Stimulated activated CD4-positive, alpha-beta T cell treated with anti-CD3 and anti-CD28 coated beads, Interleukin-15, amount 100 ng/mL, for 24 hours (primary cell): Measurements from ENCODE around the gene CD2AP.
A peak's percentile ranks its signal among the peaks of the same experiment; 100 is the strongest.
"Not testable (repeated sequence)": the region's sequence is repeated elsewhere in the genome, so short reads cannot be mapped to it uniquely, and the experiment has no call there.

ENCODE experiments used
- DNase-seq: peaks from one replicate; pipeline ENCODE4 v3.0.0-alpha.2; 2020

Gene CD2AP

DNA sequence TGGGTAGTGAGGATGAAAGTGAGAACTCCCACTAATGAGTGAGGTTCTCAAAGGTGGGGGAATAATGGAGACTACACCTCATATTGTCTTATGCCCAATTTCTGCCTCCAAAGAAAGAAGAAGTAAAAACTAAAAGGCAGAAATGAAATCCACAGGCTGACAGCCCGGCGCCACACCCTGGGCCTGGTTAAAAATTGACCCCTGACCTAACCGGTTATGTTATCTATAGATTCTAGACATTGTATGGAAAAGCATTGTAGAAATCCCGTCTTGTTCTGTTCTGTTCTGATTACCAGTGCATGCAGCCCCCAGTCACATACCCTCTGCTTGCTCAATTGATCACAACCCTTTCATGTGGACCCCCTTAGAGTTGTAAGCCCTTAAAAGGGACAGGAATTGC lies 170.0 kb downstream of the CD2AP start:
- not testable (repeated sequence) for DNase-seq

DNA sequence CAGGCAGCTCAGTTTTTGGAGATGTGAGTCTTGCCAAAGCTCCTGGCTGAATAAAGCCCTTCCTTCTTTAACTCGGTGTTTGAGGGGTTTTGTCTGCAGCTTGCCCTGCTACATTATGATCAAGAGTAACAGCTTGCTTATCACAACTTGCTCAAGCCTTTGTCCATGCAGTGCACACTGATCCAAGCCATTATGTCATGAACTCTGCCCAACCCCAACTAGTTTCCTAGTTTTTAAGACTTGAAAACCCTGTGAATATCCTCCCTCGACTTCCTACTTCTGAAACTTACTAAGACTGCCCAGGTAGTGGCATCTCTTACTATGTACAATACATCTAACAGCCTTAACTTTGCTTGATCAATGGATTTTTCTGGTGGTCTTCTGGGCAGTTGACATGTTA lies 170.4 kb downstream of the CD2AP start:
- no peak for DNase-seq

DNA sequence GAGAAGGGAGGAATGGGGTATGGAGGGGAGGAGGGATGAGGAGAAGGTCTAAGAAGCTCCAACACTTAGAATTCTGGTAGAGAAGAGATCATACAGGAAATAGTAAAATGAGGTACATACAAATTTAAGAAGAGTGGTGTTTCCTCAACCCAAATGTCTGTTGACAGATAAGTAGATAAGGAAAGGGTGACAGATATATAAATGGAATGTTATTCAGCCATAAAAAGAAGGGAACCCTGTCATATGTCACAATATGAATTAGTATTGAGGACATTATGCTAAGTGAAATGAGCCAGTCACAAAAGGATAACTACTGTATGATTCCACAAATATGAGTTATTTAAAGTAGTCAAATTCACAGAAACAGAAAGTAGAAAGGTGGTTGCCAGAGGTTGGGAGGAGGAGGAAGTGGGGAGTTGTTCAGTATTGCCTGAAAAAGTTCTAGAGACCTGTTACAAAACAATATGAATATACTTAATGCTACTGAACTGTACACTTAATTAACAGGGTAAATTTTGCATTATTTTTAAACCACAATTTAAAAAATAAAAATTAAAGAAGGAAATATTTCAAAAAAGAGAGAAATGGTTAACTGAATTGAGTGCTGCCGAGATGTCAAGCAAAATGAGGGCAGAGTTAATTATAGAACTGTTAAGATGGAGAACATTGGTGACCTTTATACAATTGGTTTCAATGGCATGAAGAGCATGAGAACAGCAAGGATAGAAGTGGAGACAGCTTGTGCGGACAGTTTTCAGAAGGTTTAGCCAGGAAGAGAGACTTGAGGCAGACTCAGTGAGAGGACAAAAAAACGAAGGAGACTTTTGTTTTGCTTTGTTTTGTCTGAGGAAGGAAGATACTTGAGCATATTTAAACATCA lies 173.2 kb downstream of the CD2AP start:
- DNase-seq = no peak

DNA sequence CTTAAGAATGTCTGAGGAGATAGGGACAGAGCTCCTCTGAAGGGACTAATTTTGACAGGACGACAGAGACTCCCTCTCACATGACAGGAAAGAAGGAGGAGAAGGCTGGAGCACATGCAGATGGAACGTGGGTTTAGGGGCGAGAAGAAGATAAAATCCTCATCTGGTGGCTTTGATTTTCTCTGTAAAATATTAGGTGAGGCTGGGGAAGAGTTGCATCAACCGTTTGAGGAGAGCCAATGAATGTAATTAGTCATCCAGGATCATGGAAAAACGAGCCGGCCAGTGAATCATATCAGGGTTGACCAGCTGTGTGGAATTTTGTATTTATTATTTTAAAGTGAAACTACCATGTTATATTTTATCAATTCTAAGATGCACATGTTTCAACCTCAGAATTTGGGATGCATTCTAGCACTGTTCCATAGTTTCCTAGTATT lies 173.9 kb downstream of the CD2AP start:
- no peak for DNase-seq

DNA sequence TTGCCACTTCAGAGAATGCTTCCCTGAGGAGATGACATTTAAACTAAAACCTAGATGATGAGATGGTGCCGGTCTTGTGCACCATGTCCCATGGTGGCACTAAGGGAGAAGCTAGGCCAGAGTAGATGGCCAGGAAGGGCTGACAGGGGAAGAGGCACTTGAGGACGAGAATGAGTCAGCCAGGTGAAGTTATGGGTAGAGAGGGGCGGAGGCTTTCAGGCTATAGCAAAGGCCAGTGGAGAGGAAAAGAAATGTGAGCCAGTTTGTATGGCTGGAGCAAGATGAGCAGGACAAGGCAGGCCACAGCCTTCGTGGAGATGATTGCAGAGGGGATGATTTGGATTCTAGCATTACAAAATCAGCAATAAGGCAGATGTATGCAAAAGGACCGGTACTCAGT lies 176.1 kb downstream of the CD2AP start:
- DNase-seq = no peak

DNA sequence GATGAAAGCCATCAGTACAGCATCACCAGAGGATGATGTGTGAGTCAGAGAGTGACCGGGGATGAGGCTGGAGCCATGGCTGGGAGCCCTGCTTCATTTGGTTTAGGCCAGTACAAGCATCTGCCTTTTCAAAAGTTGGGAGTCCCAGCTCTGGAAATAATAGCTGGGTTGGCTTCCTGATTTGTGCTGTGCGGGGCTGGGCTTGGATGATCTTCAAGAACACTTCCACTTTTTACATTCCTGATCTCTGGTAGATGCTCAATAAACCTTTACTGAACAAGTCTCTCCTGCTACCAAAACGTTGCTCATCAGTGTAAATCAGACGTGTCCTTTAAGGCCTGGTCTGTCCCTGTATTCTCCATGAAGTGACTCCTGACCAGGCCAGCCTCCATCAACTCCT lies 176.7 kb downstream of the CD2AP start:
- no peak for DNase-seq

DNA sequence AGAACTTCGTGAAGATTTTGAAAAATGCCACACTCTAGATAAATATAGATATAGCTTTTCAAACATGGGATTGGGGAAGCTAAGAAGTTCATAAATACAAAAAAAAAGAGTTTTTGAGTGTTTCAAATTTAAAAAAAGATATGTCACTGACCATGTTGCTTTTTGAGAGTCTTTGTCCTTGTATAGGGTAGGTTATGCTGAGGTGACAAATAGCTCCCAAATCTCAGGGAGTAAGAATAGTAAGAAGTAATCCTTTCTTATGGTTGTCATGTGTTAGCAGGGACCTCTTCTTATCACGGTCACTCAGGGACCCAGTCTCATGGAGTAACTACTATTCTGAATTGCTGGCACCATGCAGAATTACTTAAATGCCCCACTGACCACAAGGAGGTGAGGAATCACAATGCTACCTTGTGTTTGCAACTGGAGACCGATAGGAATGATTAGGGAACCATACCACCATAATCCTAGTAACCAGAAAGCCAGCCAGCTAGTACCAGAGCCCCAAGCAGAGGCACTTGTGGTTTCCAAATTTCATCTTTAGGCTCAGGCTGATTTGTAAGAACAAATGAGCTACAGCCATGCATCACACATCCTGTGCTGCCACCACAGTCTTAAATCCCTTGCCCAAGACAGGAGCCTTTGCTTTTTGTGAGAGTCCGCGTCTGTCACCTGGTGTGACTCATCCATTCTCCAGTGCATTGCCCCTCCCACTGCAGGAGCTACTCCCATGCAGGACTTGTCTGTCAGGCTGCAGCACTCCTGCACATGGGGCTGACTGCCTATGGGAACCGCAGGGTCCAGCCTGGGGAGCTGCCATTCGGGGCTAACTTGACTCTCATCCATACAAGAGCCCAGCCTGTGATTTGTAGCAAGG lies 178.4 kb downstream of the CD2AP start:
- peak; percentile 52 for DNase-seq

DNA sequence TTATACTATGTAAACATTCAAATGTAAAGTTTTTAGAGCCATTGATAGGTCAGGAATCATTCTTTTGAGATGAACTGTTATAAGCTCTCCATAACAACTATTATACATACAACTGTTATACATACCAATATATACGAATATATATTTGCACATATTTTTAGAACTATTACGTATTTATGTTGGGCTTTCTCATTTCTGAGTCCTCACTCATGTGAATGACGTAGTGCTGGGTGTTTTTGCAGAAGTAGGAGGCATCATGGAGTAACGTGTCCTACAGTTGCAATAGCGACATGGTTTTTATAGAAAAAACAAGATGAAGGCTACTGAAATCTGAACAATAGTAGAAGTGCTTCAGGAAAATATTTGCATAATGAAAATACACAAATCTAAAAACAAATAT lies 184.4 kb downstream of the CD2AP start:
- DNase-seq = no peak

DNA sequence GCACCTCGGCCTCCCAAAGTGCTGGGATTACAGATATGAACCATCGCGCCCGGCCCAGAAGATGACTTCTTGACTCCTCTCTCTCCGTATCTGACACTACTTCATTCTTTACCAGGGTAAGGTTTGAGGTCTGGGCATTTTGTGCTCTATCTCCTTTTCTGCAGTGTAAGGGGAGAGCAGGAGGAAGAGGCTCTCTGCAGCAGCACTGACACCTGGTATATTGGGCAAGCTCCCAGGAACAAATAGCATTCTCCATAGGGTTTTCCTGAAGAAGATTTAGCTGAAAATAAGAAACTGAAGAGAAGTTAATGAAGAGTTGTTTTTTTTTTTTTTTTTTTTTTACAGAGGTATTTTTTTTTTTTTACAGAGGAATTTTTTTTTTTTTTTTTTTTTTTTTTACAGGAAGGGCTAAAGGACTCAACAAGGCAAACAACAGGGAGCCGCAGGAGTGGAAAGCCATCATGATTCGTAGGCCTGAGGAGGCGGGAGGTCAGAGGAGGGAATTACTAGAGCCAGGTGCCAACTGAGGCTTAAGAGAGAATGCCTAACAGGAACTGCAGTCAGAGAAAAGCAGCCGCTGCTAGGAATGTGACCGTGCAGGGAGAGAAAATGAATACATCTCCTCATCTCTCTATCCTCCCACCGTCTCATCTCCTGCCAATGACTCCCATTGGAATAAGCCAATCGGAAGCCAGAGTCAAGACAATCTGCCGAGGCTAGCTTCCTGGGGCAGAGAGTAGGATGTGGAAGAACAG lies 186.1 kb downstream of the CD2AP start:
- no peak for DNase-seq

DNA sequence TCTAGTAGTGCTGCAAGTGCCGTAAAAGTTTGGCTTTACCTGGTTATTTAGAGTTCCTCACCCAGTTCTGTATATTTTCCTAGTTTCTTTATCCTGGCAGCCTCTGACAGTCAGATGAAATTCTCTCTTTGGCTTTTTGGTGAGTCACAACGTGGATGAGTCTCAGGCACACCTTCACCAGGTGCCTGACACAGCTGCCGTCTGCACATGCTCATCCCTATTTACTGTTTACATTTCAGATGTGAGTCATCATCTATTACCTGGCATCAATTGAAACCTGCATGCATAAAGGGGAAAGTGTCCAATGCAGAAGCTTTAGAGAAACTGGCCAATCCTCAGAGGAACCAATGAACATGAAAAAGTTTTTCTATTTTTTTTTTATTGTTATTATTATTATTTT lies 187.5 kb downstream of the CD2AP start:
- no peak for DNase-seq

DNA sequence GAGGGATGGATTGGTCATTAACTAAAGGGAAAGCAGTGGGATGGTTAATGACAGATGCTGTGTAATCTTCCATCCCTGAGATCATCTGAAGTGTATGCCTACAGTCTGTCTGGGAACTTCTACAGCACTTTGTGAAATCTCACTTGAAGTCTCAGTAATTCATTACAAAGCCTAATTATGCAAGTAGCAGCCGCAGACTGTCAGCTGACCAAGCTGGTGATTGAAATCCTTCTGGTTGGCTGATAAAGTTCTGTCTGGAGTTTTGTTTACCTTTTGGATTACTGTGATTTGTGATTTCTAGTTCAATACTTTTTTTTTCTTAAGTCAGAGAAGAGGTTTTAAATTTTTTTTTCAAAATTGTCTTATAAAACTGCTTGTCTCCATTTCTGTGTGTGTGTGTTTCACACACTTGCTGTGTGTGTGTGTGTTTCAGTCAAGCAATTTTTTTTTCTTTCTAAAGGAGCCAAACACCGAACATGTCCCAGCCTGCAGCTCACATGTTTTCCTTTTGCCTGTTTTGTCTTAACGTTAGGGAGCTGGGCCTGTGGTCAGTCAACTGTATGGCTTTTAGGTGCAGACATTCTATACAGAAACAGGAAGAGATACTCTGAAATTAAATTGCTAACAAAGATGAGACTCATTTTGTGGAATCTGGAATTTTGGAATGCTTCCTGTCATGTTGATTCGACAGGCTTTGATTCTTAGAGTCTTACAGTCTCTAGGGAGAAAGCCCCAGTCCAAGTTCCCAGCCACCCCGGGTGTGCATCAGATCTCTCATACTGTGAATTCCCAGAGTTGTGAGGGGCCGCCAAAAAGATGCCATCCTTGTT lies 192.3 kb downstream of the CD2AP start:
- DNase-seq = no peak

DNA sequence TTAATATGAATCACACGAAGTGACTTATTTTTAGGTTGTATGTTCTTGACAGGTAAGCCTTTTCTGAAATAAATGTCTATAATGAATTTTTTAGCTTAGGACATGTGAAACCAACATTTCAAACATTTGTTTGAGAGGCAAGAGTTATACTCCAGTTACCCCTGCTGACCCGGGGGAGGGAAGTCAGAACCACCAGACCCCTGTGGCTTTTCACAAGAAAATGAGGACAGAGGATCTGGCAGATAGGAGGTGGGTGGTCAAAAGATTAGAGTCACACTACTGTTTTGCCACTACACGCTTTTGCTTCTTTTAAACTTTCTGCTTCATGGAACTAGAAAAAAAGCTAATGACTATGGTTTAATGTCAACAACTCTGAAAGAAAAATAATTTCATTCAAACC lies 193.3 kb downstream of the CD2AP start:
- no peak for DNase-seq

DNA sequence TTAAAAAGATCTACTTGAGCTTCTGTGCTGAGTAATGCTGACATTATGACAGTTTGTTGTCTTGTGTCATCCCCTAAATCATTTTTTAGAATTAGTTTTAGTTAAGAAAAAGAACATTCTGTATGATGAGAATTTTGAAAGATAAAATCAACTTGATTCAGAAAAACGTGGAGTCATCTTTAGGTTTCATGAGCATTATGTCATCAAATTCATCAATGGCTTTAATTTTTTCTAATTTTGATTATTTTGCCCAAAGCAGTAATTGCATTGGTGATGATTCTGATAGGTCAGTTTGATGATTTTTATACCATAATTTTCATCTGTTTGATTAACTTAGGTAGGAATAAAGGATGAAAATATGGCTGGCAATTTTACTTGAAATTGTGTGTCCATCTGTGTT lies 194.2 kb downstream of the CD2AP start:
- no peak for DNase-seq

DNA sequence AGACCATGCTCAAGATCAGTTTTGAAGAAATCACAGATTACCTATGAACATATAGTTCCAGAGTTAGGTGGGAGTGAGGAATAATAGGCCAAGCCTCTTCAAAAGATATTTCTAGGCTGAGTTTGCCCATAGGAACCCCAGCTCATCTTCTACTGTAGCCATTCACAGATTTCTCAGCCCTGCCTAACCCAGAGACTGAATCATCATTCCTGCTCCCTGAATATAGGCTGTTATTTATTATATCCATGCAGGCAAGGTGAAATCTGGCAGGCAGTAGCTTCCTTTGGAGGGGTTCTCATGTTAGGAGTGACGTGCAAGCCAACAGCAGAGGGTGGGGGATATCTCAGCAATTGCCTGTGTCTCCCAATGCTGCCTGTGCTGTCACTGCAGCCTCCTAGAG lies 195.2 kb downstream of the CD2AP start:
- no peak for DNase-seq

DNA sequence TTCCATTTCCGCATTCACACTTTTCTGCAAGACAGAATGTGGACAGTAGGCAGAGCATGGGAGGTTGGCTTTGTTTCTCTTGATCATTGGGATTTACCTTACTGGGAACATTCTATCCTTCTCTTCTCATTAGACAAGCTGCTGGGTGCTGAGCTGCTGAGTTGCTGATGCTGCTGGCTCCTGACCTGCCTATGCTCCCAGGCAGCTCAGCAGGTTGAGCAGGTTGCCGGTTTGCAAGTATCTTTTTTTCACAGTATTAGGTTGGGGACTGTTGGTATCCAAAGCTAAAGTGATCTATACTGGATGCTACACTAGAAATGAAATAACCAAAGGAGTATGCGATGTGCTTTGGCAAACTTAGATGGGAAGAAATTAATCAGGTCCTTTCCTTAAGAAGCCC lies 197.1 kb downstream of the CD2AP start:
- no peak for DNase-seq
